Measurements from ENCODE around the gene CRYBG1.

DNA sequence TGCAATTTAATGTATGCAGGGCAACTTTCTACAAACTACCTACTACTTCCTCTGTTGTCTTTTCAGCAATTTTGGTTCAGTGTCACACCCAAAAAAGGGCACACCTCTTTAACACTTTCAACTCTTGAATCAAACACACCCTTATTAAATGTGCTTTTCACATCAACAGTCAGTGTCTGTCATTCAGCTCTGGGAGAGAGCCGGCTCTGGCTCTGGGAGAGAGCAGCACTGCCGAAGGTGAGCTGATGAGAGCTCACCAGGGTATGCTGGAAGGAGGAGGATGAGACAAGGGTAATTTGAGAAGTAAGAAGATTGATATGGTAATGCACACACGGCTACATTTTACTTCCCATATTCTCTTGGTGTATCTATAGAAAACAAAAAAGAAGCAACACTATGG is 134.5 kb downstream of the CRYBG1 start:
- no peak for TF ChIP-seq EZH2phosphoT487 (IDR thresholded peaks at IDR 0.05; ENCODE audit: low read depth, severe bottlenecking, unreplicated experiment)
- TF ChIP-seq, protein P1, sequence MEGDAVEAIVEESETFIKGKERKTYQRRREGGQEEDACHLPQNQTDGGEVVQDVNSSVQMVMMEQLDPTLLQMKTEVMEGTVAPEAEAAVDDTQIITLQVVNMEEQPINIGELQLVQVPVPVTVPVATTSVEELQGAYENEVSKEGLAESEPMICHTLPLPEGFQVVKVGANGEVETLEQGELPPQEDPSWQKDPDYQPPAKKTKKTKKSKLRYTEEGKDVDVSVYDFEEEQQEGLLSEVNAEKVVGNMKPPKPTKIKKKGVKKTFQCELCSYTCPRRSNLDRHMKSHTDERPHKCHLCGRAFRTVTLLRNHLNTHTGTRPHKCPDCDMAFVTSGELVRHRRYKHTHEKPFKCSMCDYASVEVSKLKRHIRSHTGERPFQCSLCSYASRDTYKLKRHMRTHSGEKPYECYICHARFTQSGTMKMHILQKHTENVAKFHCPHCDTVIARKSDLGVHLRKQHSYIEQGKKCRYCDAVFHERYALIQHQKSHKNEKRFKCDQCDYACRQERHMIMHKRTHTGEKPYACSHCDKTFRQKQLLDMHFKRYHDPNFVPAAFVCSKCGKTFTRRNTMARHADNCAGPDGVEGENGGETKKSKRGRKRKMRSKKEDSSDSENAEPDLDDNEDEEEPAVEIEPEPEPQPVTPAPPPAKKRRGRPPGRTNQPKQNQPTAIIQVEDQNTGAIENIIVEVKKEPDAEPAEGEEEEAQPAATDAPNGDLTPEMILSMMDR (IDR thresholded peaks at IDR 0.05; ENCODE audit: poor library complexity): no peak
